ENCODE results near the gene PNMT.

Gene PNMT

GRCh38 chr17:39687546-39688474, 19.6 kb downstream of the PNMT start, which contains the start of gene PGAP3:
TSS of gene PGAP3 (minus strand) at chr17:39688057. CDS start at chr17:39688014, 43 bp downstream.
- DNase-seq (ENCODE audit: low spot score): peak; percentile 97

- DNase-seq (ENCODE audit: low spot score): no peak
Measured at GRCh38 chr17:39688475-39688835, 20.2 kb downstream of the PNMT start.

GRCh38 chr17:39688945-39689344, 20.7 kb downstream of the PNMT start:
- DNase-seq (ENCODE audit: low spot score): no peak

- DNase-seq (ENCODE audit: low spot score): no peak
Measured at GRCh38 chr17:39694593-39694992, 26.3 kb downstream of the PNMT start.

GRCh38 chr17:39695089-39695474, 26.8 kb downstream of the PNMT start:
- no peak for DNase-seq (ENCODE audit: low spot score)

- DNase-seq (ENCODE audit: low spot score): no peak
Measured at GRCh38 chr17:39696731-39697130, 28.5 kb downstream of the PNMT start.

GRCh38 chr17:39697961-39698360, 29.7 kb downstream of the PNMT start:
- no peak for DNase-seq (ENCODE audit: low spot score)

- DNase-seq (ENCODE audit: low spot score): peak; percentile 21
Measured at GRCh38 chr17:39699157-39699817, 31.0 kb downstream of the PNMT start.

- DNase-seq (ENCODE audit: low spot score): peak; percentile 90
Measured at GRCh38 chr17:39699818-39700147, 31.5 kb downstream of the PNMT start, which contains the start of gene ERBB2. TSS of gene ERBB2 (plus strand) at chr17:39700064. CDS start at chr17:39700239, 175 bp downstream.

GRCh38 chr17:39700148-39700987, 32.1 kb downstream of the PNMT start:
- DNase-seq (ENCODE audit: low spot score): peak; percentile 59

- DNase-seq (ENCODE audit: low spot score): no peak
Measured at GRCh38 chr17:39701012-39701783, 32.9 kb downstream of the PNMT start.

GRCh38 chr17:39701784-39702422, 33.6 kb downstream of the PNMT start:
- DNase-seq (ENCODE audit: low spot score): no peak

GRCh38 chr17:39702901-39703893, 34.9 kb downstream of the PNMT start:
- no peak for DNase-seq (ENCODE audit: low spot score)

- no peak for DNase-seq (ENCODE audit: low spot score)
Measured at GRCh38 chr17:39703913-39704312, 35.7 kb downstream of the PNMT start.

- peak; percentile 41 for DNase-seq (ENCODE audit: low spot score)
Measured at GRCh38 chr17:39704821-39705551, 36.7 kb downstream of the PNMT start.

GRCh38 chr17:39705786-39706348, 37.6 kb downstream of the PNMT start:
- no peak for DNase-seq (ENCODE audit: low spot score)

- DNase-seq (ENCODE audit: low spot score): no peak
Measured at GRCh38 chr17:39706383-39706782, 38.1 kb downstream of the PNMT start.

GRCh38 chr17:39706921-39707337, 38.7 kb downstream of the PNMT start:
- DNase-seq (ENCODE audit: low spot score): no peak
